Measurements from ENCODE around the gene MIR17HG. TPM values are rescaled to one million over a fixed set of nuclear protein-coding genes. Genes with fewer than 3 reads are reported as not detected.

Gene MIR17HG
- total and polyA plus RNA-seq, 7 donors = 0.24 to 5.2 (median 0.92) TPM

DNA sequence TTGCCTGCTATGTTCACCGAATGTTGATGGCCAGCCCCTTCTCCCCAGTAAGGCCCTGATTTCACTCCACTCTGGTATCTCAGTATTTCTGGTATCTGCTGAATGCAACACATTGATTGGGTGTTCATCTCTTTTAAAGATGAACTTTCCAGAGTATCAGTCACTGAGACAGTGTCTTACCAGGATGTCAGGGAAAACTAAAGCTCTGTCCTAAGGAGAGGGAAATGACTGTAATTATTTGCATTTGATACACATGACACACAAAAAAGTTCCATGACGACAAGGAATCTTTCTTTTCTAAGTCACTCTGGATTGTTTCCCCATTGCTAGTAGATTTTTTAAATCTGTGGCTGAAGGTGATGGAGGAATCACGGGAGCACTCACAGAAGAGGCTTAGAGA lies 53.2 kb downstream of the MIR17HG start:
- Histone ChIP-seq H3K27ac (no peak overlapping the region), H3K9me3 (no peaks in the 10 kb centered on the region), H3K4me3 (no peak overlapping the region), H3K27me3 (ENCODE audit: insufficient read depth in 3 of 3, low read length in 2 of 3) (peaks cover 0 to 36% (median 0%) of the 10 kb centered on the region in 3 donors), H3K4me1 (peaks cover 13% of the 10 kb centered on the region), H3K36me3 (ENCODE audit: insufficient read depth in 1 of 2, low read depth in 1 of 2) (no peaks in the 10 kb centered on the region)
- no peak for DNase-seq
- 67 to 81% (median 76%) methylated on average over 3 of the region's 3 CpGs for WGBS, 3 donors
- intact Hi-C loops (cut with DNase I) = no loop called here
- TF ChIP-seq, protein P1, sequence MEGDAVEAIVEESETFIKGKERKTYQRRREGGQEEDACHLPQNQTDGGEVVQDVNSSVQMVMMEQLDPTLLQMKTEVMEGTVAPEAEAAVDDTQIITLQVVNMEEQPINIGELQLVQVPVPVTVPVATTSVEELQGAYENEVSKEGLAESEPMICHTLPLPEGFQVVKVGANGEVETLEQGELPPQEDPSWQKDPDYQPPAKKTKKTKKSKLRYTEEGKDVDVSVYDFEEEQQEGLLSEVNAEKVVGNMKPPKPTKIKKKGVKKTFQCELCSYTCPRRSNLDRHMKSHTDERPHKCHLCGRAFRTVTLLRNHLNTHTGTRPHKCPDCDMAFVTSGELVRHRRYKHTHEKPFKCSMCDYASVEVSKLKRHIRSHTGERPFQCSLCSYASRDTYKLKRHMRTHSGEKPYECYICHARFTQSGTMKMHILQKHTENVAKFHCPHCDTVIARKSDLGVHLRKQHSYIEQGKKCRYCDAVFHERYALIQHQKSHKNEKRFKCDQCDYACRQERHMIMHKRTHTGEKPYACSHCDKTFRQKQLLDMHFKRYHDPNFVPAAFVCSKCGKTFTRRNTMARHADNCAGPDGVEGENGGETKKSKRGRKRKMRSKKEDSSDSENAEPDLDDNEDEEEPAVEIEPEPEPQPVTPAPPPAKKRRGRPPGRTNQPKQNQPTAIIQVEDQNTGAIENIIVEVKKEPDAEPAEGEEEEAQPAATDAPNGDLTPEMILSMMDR (IDR thresholded peaks at IDR 0.05) = no peak
- no peak for ATAC-seq

DNA sequence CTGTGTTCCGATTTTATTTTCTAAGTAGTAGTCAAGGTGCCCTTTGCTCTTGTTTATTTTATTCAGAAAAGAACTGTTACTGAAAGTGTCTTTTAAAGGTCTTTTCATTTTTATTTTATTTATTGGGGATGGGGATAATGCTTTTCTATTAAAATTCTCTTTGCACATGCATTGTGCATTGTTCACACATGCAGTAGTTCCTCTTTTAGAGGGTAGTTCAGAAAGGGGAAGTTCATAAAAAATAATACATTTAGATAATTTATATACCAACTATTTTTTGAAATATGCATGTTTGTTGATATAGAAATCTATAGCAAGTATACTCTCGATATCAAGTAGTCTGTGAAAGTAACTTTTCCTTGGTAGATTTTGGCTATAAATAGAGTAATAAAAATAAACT lies 54.4 kb downstream of the MIR17HG start:
- H3K9me3 ChIP-seq = no peaks in the 10 kb centered on the region
- peaks cover 13% of the 10 kb centered on the region for H3K4me1 ChIP-seq
- H3K36me3 ChIP-seq (ENCODE audit: insufficient read depth in 1 of 2, low read depth in 1 of 2) = no peaks in the 10 kb centered on the region
- DNase-seq (no peak), ATAC-seq (no peak)
- intact Hi-C loops (cut with DNase I) = no loop called here
- H3K27me3 ChIP-seq (ENCODE audit: insufficient read depth in 3 of 3, low read length in 2 of 3) = peaks cover 0 to 26% (median 0%) of the 10 kb centered on the region in 3 donors
- H3K27ac ChIP-seq = no peak overlapping the region
- H3K4me3 ChIP-seq = no peak overlapping the region
- 79 to 85% (median 83%) methylated on average over 2 of the region's 2 CpGs for WGBS, 3 donors
- TF ChIP-seq, protein P1 (IDR thresholded peaks at IDR 0.05) = no peak

Other genes starting within 250 kb of the MIR17HG start
- not detected for gene GPC5, start 50.9 kb downstream of the MIR17HG start, total RNA-seq
- under 1 TPM in 1 of 3 donors, not detected in 2; 0.23 TPM for gene GPC5, start 50.9 kb downstream of the MIR17HG start, polyA plus RNA-seq

All from psoas muscle (tissue), 8 donors.